Measurements from ENCODE around the gene MYO5B. TPM values are rescaled to one million over a fixed set of nuclear protein-coding genes. Genes with fewer than 3 reads are reported as not detected.

The MYO5B gene
- total RNA-seq, 1 donor from 2014 or later, result 1.8 TPM

GRCh38 chr18:50189160-50189559 is 5.8 kb downstream of the MYO5B start:
- DNase-seq (ENCODE audit: extremely low read depth, low read depth, low spot score), result no peak

DNA sequence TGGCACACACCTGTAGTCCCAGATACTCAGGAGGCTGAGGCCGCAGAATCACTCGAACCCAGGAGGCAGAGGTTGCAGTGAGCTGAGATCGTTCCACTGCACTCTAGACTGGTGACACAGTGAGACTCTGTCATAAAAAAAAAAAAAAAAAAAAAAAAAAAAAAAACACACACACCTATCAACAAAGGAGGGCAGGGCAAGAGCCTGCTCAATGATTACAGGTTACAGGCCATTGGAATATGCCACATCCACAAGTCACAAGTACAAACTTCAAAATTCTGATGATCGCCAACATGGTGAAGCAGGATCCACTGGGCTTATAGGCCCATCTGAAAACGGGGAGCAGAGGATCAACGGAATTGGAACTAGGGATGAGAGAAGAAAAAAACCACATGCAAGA is 6.3 kb downstream of the MYO5B start:
- no peak for DNase-seq (ENCODE audit: extremely low read depth, low read depth, low spot score)

GRCh38 chr18:50187659-50188058 is 7.3 kb downstream of the MYO5B start:
- no peak for DNase-seq (ENCODE audit: extremely low read depth, low read depth, low spot score)

DNA sequence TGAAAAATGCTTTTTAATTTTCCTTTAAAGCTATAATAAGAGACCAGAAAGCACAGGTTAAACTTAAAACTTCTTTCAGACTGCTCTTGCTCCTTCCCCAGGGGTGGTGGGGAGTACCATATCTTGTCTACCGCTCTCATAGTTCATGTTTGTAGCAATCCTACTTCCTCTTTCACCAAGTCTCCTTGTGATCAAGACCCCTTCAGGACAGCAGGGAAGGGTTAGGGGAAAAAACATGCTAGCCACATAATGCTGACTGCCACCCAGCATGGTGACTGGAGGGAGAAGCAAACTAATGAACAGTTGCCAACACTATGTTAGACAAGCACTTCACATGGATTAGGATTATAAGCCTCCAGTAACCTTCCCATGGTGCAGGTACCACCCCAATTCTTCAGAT is 8.6 kb downstream of the MYO5B start:
- no peak for DNase-seq (ENCODE audit: extremely low read depth, low read depth, low spot score)

DNA sequence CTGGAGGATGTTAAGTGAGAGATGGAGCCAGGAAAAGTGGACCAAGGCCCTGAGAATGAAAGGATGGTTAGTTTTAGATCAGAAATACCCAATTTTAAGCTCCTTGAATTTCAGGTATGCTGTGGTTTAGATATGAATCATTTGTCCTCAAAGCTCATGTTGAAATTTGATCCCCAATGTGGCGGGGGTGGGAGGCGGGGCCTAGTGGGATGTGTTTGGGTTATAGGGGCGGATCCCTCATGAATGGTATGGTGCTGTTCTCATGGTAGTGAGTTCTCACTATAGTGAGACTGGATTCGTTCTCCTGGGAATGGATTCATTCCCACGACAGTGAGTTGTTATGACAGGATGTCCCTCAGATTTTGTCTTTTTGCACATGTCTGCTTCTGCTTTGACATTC is 11.4 kb downstream of the MYO5B start:
- no peak for DNase-seq (ENCODE audit: extremely low read depth, low read depth, low spot score)

DNA sequence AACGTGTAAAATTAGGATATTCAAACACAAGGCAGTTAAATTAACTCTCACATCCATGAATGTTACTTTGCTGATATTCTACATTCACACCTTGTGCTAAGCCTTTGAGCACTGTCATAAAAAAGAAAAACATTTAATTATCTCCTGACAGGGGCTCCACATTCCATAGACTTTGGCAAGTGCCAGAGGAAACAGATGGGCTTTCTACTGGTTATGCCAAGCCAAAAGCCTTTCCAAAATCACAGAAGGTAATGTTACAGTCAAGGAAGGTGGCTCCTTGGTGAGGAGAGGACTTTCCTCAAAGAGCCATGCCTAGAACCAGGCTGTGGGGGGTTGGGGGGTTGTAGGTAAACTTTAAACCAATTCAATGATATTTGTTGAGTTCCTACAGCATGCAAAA is 12.4 kb downstream of the MYO5B start:
- no peak for DNase-seq (ENCODE audit: extremely low read depth, low read depth, low spot score)

- DNase-seq (ENCODE audit: extremely low read depth, low read depth, low spot score), result no peak
These were observed 13.4 kb downstream of the MYO5B start for GRCh38 chr18:50181590-50181989.

- DNase-seq (ENCODE audit: extremely low read depth, low read depth, low spot score), result no peak
These were observed 15.5 kb downstream of the MYO5B start for GRCh38 chr18:50179465-50179864.

GRCh38 chr18:50177294-50177992 is 17.5 kb downstream of the MYO5B start:
- no peak for DNase-seq (ENCODE audit: extremely low read depth, low read depth, low spot score)

- DNase-seq (ENCODE audit: extremely low read depth, low read depth, low spot score), result no peak
These were observed 22.6 kb downstream of the MYO5B start for GRCh38 chr18:50172367-50172766.

GRCh38 chr18:50171406-50171805 is 23.5 kb downstream of the MYO5B start:
- no peak for DNase-seq (ENCODE audit: extremely low read depth, low read depth, low spot score)

- DNase-seq (ENCODE audit: extremely low read depth, low read depth, low spot score), result no peak
These were observed 24.9 kb downstream of the MYO5B start for GRCh38 chr18:50170004-50170403.

DNA sequence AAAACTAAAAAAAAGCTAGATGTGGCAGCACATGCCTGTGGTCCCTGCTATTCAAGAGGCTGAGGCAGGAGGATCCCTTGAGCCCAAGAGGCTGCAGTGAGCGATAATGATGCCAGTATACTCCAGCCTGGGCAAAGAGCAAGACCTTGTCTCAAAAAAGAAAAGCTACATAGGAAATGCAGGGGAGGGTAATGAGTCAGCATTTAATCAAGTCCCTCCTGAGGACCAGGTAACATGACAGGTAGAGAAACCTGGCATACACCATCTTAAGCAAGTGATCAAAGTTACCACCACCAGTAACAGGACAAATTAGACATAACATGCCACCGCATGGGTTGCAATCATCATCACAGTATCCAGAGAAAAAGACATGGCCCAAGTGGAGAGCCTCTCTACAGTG is 25.8 kb downstream of the MYO5B start:
- DNase-seq (ENCODE audit: extremely low read depth, low read depth, low spot score), result no peak

DNA sequence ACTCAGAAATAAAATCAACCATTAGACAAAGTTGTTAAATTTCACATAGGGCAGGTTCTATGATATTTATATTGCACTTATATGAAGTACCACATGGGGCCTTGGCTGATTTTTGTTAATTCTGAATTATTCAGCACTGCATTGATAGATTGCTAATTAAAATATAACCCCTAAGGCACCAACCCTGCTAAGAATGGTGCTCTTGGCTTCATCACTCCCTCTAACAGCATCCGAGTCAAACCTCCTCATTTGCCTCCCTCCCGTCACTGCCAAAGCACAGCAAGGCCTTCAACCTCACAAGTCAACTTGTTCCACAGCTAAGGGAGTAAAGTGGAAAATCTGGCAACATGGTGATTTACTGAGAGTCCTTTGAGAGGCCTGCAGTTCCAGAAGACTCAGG is 27.0 kb downstream of the MYO5B start:
- no peak for DNase-seq (ENCODE audit: extremely low read depth, low read depth, low spot score)

GRCh38 chr18:50166901-50167300 is 28.0 kb downstream of the MYO5B start:
- DNase-seq (ENCODE audit: extremely low read depth, low read depth, low spot score), result no peak

GRCh38 chr18:50163505-50163904 is 31.4 kb downstream of the MYO5B start:
- DNase-seq (ENCODE audit: extremely low read depth, low read depth, low spot score), result no peak

DNA sequence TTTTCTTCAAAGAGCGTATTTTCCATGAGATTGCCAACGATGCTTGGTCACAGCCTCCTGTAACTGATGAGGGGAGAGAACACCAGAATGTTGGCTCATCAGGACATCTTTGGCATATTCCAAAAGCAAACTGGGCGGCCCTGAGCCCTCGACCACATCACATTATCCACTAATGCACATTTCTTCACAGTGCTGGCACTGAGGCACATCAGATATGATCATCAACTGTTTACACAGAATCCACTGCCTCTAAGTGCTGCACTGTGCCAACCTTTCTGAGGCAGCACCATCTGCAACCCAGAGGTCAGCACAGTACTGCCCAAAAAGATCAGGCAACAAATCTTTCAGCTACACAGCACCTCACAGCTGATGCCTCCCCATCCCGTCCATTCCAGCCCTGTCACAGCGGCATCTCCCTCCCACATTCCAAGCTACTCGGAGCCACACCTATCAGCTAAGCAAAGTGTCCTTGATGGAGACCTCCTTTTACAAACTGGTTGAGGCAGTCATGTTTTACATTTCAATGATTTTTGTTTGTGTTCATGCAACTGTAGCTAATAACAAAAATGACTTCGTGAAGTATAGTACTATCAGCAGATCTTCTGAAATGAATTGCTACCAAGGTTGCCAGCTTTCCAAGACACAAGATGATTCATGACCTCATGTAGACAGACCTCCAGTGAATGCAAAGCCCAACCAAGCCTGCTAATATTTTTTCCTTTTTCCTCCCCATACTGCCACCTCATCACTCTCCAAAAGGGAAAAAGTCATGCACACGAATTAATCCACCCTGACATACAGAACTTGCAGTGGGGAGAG is 32.3 kb downstream of the MYO5B start:
- DNase-seq (ENCODE audit: extremely low read depth, low read depth, low spot score), result no peak

GRCh38 chr18:50161597-50162205 is 33.2 kb downstream of the MYO5B start:
- DNase-seq (ENCODE audit: extremely low read depth, low read depth, low spot score), result no peak

- DNase-seq (ENCODE audit: extremely low read depth, low read depth, low spot score), result no peak
These were observed 35.3 kb downstream of the MYO5B start for GRCh38 chr18:50159654-50160046.

GRCh38 chr18:50158866-50159653 is 35.9 kb downstream of the MYO5B start:
- DNase-seq (ENCODE audit: extremely low read depth, low read depth, low spot score), result no peak

DNA sequence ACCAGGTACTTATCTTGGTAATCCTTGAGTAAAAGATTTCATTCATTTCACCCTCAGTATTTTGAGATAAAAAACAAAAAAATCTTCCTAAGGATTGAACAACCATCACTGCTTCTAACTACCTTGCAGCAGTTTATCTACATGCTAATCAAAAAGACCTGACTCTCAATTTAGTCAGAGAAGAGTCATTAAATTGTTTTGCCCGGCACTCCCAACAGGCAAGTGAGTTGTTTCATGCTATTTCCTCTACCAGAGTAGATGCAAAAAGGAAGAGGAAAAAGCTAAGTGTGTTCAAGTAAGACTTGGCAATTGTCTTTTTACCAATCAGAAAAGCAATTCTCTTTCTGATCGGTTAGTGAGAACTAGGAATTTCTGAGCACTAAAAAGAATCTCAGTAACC is 39.5 kb downstream of the MYO5B start:
- no peak for DNase-seq (ENCODE audit: extremely low read depth, low read depth, low spot score)
